GM12872 (cell line): ENCODE data around the gene IL1RAPL1.

ENCODE experiments used
- CTCF ChIP-seq: IDR thresholded peaks from 3 replicates; pipeline ENCODE4 v1.5.1; 2011; ENCODE audit warnings: low read depth, mild to moderate bottlenecking, low read length, moderate library complexity; ENCODE audit not compliant: insufficient read depth

The IL1RAPL1 gene

GRCh38 chrX:29359276-29359675, 772.0 kb downstream of the IL1RAPL1 start:
- no peak for TF ChIP-seq CTCF

DNA sequence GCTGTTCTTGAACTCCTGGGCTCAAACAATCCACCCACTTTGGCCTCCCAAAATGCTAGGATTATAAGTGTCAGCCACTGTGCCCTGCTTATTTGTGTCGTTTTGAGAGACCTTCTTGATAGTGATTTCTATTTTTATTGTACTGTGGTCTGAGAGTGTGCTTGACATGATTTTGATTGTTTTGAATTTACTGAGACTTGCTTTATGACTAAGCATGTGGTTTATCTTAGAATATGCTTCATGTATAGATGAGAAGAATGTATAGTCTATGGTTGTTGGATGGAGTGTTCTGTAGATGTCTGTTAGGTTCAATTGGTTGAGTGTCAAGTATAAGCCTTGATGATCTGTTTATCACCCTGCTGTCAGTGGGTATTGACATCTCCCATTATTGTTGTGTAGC, 789.3 kb downstream of the IL1RAPL1 start:
- no peak for TF ChIP-seq CTCF

GRCh38 chrX:29382811-29383210, 795.6 kb downstream of the IL1RAPL1 start:
- TF ChIP-seq CTCF = no peak

- TF ChIP-seq CTCF = no peak
These were observed 801.3 kb downstream of the IL1RAPL1 start for GRCh38 chrX:29388509-29388908.

GRCh38 chrX:29397506-29397905, 810.3 kb downstream of the IL1RAPL1 start:
- no peak for TF ChIP-seq CTCF

GRCh38 chrX:29407357-29407756, 820.1 kb downstream of the IL1RAPL1 start:
- no peak for TF ChIP-seq CTCF

DNA sequence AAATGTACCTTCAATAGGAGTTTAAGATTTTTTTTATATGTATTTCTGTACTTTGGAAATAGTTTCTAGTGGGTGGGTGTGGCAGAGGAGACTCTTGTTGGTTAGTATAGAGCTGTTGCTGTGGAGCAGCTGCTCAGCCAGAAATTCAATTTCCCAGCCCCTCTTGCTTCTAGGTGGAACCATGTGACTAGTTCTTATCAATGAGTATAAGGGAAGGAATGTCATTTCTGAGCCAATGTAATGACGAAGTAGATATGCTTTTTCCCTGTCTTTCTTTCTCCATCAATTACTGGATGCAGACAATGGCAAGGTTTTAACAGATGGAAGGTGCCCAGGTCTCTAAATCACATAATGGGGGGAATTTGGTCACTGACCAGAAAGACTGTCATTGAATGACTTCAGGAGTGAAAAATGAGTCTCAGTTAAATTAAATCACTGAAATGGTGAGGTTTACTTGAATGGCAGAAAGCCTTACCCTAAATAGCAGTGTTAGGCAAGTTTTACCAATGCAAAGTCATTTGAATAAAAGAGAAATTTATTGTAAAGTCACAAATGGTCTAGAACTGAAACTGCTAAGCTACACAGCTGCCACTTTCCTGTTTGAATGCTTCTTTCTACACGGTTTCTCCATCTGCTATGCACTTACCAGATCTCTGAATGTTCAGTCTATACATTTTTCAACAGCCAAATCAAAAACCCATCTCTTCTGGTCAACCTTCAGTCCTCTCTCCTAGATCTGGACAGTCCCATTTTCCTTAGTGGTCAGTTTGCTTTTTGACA, 832.7 kb downstream of the IL1RAPL1 start:
- no peak for TF ChIP-seq CTCF
